ENCODE measurements around the gene NSD2. TPM values are rescaled to one million over a fixed set of nuclear protein-coding genes. Genes with fewer than 3 reads are reported as not detected.

Gene NSD2
- total and polyA plus RNA-seq, 12 donors: 11.1 to 187 (median 25.2) TPM

DNA sequence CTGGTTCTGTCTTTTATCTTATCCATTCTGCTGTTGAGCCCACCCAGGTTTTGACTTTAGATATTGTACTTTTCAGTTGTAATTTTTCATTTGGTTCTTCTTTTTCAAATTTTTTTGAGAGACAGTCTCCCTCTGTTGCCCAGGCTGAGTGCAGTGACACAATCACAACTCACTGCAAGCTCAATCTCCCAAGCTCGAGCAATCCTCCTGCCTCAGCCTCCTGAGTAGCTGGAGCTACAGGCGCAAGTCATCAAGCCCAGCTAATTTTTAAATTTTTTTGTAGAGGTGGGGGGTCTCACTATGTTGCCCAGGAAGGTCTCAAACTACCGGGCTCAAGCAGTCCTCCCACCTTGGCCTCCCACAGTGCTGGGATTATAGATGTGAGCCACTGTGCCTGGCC lies 41.0 kb upstream of the NSD2 start:
- TF ChIP-seq CTCF (IDR thresholded peaks at IDR 0.05): no peak
- TF ChIP-seq POLR2A (IDR thresholded peaks at IDR 0.05): no peak
- no peak overlapping the region for H3K27ac ChIP-seq
- H3K9me3 ChIP-seq (replicated peaks in 1 of 3): no peaks in the 10 kb centered on the region
- peaks cover 8 to 10% of the 10 kb centered on the region in 2 donors for H3K4me1 ChIP-seq (replicated peaks in 1 of 2)
- no peak for DNase-seq
- WGBS, 4 donors: 92 to 98% (median 97%) methylated on average over 3 of the region's 3 CpGs
- intact Hi-C loops (cut with DNase I): no loop called here
- H3K36me3 ChIP-seq (replicated peaks in 1 of 2): peaks cover 0 to 54% of the 10 kb centered on the region in 2 donors
- H3K4me3 ChIP-seq: no peak overlapping the region
- no peaks in the 10 kb centered on the region for H3K27me3 ChIP-seq

DNA sequence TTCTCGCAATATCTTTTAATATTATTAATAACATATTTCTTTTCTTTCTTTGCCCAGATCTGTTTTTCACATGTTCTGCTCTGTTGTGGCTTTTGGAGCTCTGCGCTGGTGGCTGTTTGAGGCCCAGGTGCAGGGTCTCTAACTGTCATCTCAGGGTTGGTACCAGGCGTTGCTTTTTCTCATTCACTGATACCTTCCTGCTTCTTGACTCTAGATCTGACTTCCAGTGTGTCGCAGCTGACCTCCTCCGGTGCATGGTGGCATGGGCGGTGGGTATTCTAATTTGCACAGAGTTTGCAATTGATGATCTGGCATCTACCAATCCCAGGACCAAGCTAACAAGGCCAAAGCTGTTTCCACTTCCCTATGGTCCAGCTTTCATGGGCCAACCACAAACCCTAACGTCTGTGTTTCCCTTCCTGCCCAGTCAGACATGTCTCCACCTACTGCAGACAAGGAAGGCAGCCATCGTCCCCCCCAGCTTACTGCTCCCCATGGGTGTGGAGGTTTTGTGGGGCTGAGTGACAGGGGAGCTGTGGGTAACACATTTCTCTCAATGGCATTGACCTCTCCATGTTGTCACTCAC lies 40.5 kb upstream of the NSD2 start:
- H3K36me3 ChIP-seq (replicated peaks in 1 of 2): peaks cover 0 to 57% of the 10 kb centered on the region in 2 donors
- no peak for DNase-seq
- H3K27ac ChIP-seq: no peak overlapping the region
- no peak overlapping the region for H3K4me3 ChIP-seq
- TF ChIP-seq POLR2A (IDR thresholded peaks at IDR 0.05) (no peak), CTCF (IDR thresholded peaks at IDR 0.05) (no peak)
- H3K27me3 ChIP-seq: no peaks in the 10 kb centered on the region
- no peaks in the 10 kb centered on the region for H3K9me3 ChIP-seq (replicated peaks in 1 of 3)
- intact Hi-C loops (cut with DNase I): no loop called here
- WGBS, 4 donors: 78 to 86% (median 84%) methylated on average over 8 of the region's 8 CpGs
- peaks cover 8 to 10% of the 10 kb centered on the region in 2 donors for H3K4me1 ChIP-seq (replicated peaks in 1 of 2)

DNA sequence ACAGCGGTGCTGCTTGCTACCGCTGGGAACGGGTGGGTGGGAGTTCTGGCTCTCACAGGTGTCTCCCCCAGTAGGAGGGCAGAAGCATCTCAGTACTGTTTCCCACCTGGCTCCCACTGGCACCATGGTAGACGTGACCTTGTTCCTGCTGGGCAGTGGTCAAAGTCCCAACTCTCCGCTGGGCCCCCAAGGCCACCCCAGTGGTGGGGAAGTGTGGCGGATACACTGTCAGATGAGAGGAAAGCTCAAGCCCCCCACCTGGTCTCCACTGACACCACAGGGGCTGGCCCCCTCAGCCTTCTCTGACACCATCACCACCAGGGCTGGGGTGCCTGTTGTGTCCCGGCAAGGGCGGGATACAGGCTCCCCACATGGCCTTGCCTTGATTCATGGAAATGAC lies 39.9 kb upstream of the NSD2 start:
- intact Hi-C loops (cut with DNase I): no loop called here
- WGBS, 4 donors: 85 to 94% (median 91%) methylated on average over 3 to 8 of the region's 8 CpGs
- Histone ChIP-seq H3K4me1 (replicated peaks in 1 of 2) (peaks cover 8 to 10% of the 10 kb centered on the region in 2 donors), H3K36me3 (replicated peaks in 1 of 2) (peaks cover 0 to 57% of the 10 kb centered on the region in 2 donors), H3K27ac (no peak overlapping the region), H3K27me3 (no peaks in the 10 kb centered on the region), H3K4me3 (no peak overlapping the region), H3K9me3 (replicated peaks in 1 of 3) (no peaks in the 10 kb centered on the region)
- TF ChIP-seq POLR2A (IDR thresholded peaks at IDR 0.05): no peak
- TF ChIP-seq CTCF (IDR thresholded peaks at IDR 0.05): no peak
- DNase-seq: no peak

- WGBS, 4 donors: 92 to 94% (median 93%) methylated on average over 18 of the region's 18 CpGs
- H3K27me3 ChIP-seq: no peaks in the 10 kb centered on the region
Measured at GRCh38 chr4:1832690-1833089, 38.5 kb upstream of the NSD2 start.

More at GRCh38 chr4:1832690-1833089, 38.5 kb upstream of the NSD2 start:
- no peak overlapping the region for H3K27ac ChIP-seq
- H3K4me3 ChIP-seq: no peak overlapping the region
- intact Hi-C loops (cut with DNase I): no loop called here
- DNase-seq: no peak
- TF ChIP-seq CTCF (IDR thresholded peaks at IDR 0.05) (no peak), POLR2A (IDR thresholded peaks at IDR 0.05) (no peak)
- peaks cover 0 to 60% of the 10 kb centered on the region in 2 donors for H3K36me3 ChIP-seq (replicated peaks in 1 of 2)
- no peaks in the 10 kb centered on the region for H3K9me3 ChIP-seq (replicated peaks in 1 of 3)
- peaks cover 8 to 10% of the 10 kb centered on the region in 2 donors for H3K4me1 ChIP-seq (replicated peaks in 1 of 2)
